GM12878 (cell line): Measurements from ENCODE around the gene ELOA. TPM values are rescaled to one million over a fixed set of nuclear protein-coding genes. Genes with fewer than 3 reads are reported as not detected.

ENCODE experiments used
- ATAC-seq: fragments of 200-7000 bp; cut with Tn5 transposase; 3 replicates; pipeline ENCODE4 v1.9.1; 2020; ENCODE audit warnings: mild to moderate bottlenecking, moderate library complexity
- BruUV-seq: library from RNA; stranded (reverse); fragments of 400-500 nt; replicated peaks from 2 replicates; lab custom pipeline; 2021; lab: Mats Ljungman, UMichigan
- CTCF ChIA-PET: fragments of 300-600 bp; sonication (Branson Sonifier 250); formaldehyde crosslinking; extraction: SDS; loops from one replicate; lab custom pipeline; 2021; ENCODE audit warnings: inconsistent platforms; lab: Yijun Ruan, JAX
- POLR2A ChIA-PET: fragments of 350-600 bp; formaldehyde crosslinking; extraction: SDS; loops from one replicate; lab custom pipeline; 2021; ENCODE audit warnings: inconsistent platforms; lab: Charles Lee
- RAD21 ChIA-PET: fragments of 300-600 bp; sonication (Branson Sonifier 250); formaldehyde crosslinking; loops from one replicate; lab custom pipeline; 2023; ENCODE audit warnings: antibody characterized with exemption; ENCODE audit not compliant: unreplicated experiment; lab: Charles Lee
- SMC1A ChIA-PET: fragments of 300-600 bp; sonication (Branson Sonifier 250); formaldehyde crosslinking; loops from one replicate; lab custom pipeline; 2023; ENCODE audit not compliant: unreplicated experiment, uncharacterized antibody; lab: Charles Lee
- DNase-seq: peaks from one replicate; pipeline ENCODE4 v3.0.0-alpha.2; 2011; ENCODE audit warnings: low read depth, low spot score
- FAIRE-seq: peaks from 3 replicates; lab custom pipeline; 2011; peaks lifted over from hg19 to GRCh38; lab: Jason Lieb, UNC
- H2AFZ ChIP-seq: 2 replicates; pipeline ENCODE4 v1.6.0; 2011; ENCODE audit warnings: low read depth, low read length, control low read depth; ENCODE audit not compliant: control insufficient read depth
- H3K27ac ChIP-seq: 2 replicates; pipeline ENCODE4 v1.5.1; 2011; ENCODE audit warnings: control low read depth; ENCODE audit not compliant: control insufficient read depth, insufficient read depth
- H3K27me3 ChIP-seq, 2 experiments: replicated peaks in 1 of 2; 2 replicates each; pipeline versions ENCODE4 v1.6.0 to v1.6.1; 2011; ENCODE audit warnings: low read length in 1 of 2; ENCODE audit not compliant: control insufficient read depth in 2 of 2, insufficient read depth in 2 of 2
- H3K36me3 ChIP-seq, 2 experiments: 2 replicates each; pipeline ENCODE4 v1.5.1; 2011; ENCODE audit warnings: low read length in 1 of 2; ENCODE audit not compliant: control insufficient read depth in 2 of 2, insufficient read depth in 2 of 2
- H3K4me1 ChIP-seq: 2 replicates; pipeline ENCODE4 v1.6.1; 2011; ENCODE audit warnings: mild to moderate bottlenecking, low read length, moderate library complexity, mixed read lengths; ENCODE audit not compliant: control insufficient read depth, insufficient read depth
- H3K4me2 ChIP-seq: 2 replicates; pipeline ENCODE4 v1.6.0; 2011; ENCODE audit warnings: control low read depth; ENCODE audit not compliant: control insufficient read depth, insufficient read depth
- H3K4me3 ChIP-seq: fragments of 200-600 bp; sonication (generic); 2 replicates; pipeline ENCODE4 v1.5.1; 2016
- H3K79me2 ChIP-seq: 2 replicates; pipeline ENCODE4 v1.6.0; 2011; ENCODE audit warnings: low read length; ENCODE audit not compliant: control insufficient read depth, insufficient read depth
- H3K9ac ChIP-seq: 2 replicates; pipeline ENCODE4 v1.8.0; 2011; ENCODE audit warnings: low read length, control low read depth, mixed read lengths; ENCODE audit not compliant: control insufficient read depth, insufficient read depth
- H3K9me3 ChIP-seq: replicated peaks from 3 replicates; pipeline ENCODE4 v1.5.1; 2011; ENCODE audit warnings: mild to moderate bottlenecking, low read length; ENCODE audit not compliant: control insufficient read depth, insufficient read depth
- H4K20me1 ChIP-seq: 2 replicates; pipeline ENCODE4 v1.6.0; 2011; ENCODE audit not compliant: control insufficient read depth, insufficient read depth
- BACH1 ChIP-seq: fragments of 450-650 bp; IDR thresholded peaks from 2 replicates; pipeline ENCODE4 v1.6.1; 2017; ENCODE audit warnings: mild to moderate bottlenecking, borderline replicate concordance
- BHLHE40 ChIP-seq, 2 experiments: fragments of 450-650 bp in 1 of 2; IDR thresholded peaks; 2 replicates each; pipeline ENCODE4 v1.6.1; 2011 to 2017; ENCODE audit warnings: low read depth in 2 of 2, borderline replicate concordance in 1 of 2, improper control_type of control experiment in 1 of 2, low read length in 1 of 2, mild to moderate bottlenecking in 1 of 2
- BMI1 ChIP-seq: fragments of 450-650 bp; IDR thresholded peaks from 2 replicates; pipeline ENCODE4 v1.6.1; 2016; ENCODE audit warnings: mild to moderate bottlenecking, moderate library complexity, borderline replicate concordance
- DPF2 ChIP-seq: fragments of 450-650 bp; IDR thresholded peaks from 2 replicates; pipeline ENCODE4 v1.6.1; 2017; ENCODE audit warnings: mild to moderate bottlenecking
- IRF4 ChIP-seq: IDR thresholded peaks from 2 replicates; pipeline ENCODE4 v1.6.1; 2011; ENCODE audit warnings: low read depth, low read length
- MXI1 ChIP-seq: fragments of 150-350 bp; IDR thresholded peaks from 2 replicates; pipeline ENCODE4 v1.6.1; 2011; ENCODE audit warnings: low read depth, mild to moderate bottlenecking, inconsistent platforms, low read length, improper control_type of control experiment
- NFXL1 ChIP-seq: fragments of 450-650 bp; IDR thresholded peaks from 2 replicates; pipeline ENCODE4 v1.6.1; 2017; ENCODE audit warnings: antibody characterized with exemption, mild to moderate bottlenecking, borderline replicate concordance
- NR2C1 ChIP-seq: fragments of 450-650 bp; IDR thresholded peaks from 2 replicates; pipeline ENCODE4 v1.6.1; 2017; ENCODE audit warnings: antibody characterized with exemption, mild to moderate bottlenecking, moderate library complexity
- PAX5 ChIP-seq: IDR thresholded peaks from 2 replicates; pipeline ENCODE4 v1.6.1; 2011; ENCODE audit warnings: low read depth, low read length, borderline replicate concordance
- YY1 ChIP-seq: IDR thresholded peaks from 2 replicates; pipeline ENCODE4 v1.6.1; 2011; ENCODE audit warnings: low read depth, mild to moderate bottlenecking, low read length
- ZNF217 ChIP-seq: fragments of 450-650 bp; IDR thresholded peaks from 2 replicates; pipeline ENCODE4 v1.6.1; 2017; ENCODE audit warnings: antibody characterized with exemption, mild to moderate bottlenecking
- WGBS: methylation state at CpG from one replicate; pipeline ENCODE4 v1.1.6; 2016; ENCODE audit warnings: low lambda C conversion rate; ENCODE audit not compliant: insufficient replicate concordance, insufficient coverage; ENCODE audit errors: missing lambda C conversion rate; 5-methylcytosine and 5-hydroxymethylcytosine counted together
- in situ Hi-C: fragments of 300-500 bp; cut with MboI; formaldehyde crosslinking; loops from 9 replicates; pipeline ENCODE4 v1.14.3; 2018; ENCODE audit warnings: mixed read lengths
- intact Hi-C: fragments of 100-400 bp; cut with micrococcal nuclease; formaldehyde crosslinking; loops from one replicate; pipeline ENCODE4 v1.14.2; 2022; ENCODE audit not compliant: unreplicated experiment
- polyA plus RNA-seq, 11 experiments: library from polyadenylated mRNA; depleted of rRNA in 4 of 11; unstranded in 6 of 11; stranded (reverse) in 5 of 11; fragments of >200 nt; fragmentation: Nextera tagmentation in 4 of 11; fragmentation: Illumina TruSeq in 1 of 11; extraction: Ambion mirVana in 4 of 11; extraction: Trizol in 1 of 11; gene quantifications; 1 replicate in 1 of 11; 2 replicates in 10 of 11; pipeline versions ENCODE4 v1.2.1 to v1.2.3, GENCODE V29; 2011 to 2016; ENCODE audit warnings: inconsistent platforms in 2 of 11, missing spikeins in 2 of 11, low read depth in 1 of 11
- total RNA-seq, 4 experiments: library from RNA; depleted of rRNA in 3 of 4; stranded (reverse); fragments of >200 nt in 3 of 4; fragmentation: Illumina TruSeq in 1 of 4; extraction: Trizol in 1 of 4; gene quantifications; 2 replicates each; pipeline versions ENCODE4 v1.2.1 to v1.2.3, GENCODE V29; 2013 to 2021
- TF ChIP-seq, protein P1 (sequence below): fragments of 450-650 bp; IDR thresholded peaks from 2 replicates; pipeline ENCODE4 v1.6.1; 2017; ENCODE audit warnings: mild to moderate bottlenecking, moderate library complexity
- TF ChIP-seq, protein P2 (sequence below): fragments of 450-650 bp; IDR thresholded peaks from 2 replicates; pipeline ENCODE4 v1.6.1; 2017; ENCODE audit warnings: antibody characterized with exemption, mild to moderate bottlenecking, moderate library complexity
- TF ChIP-seq, protein P3 (sequence below): fragments of 450-650 bp; IDR thresholded peaks from 2 replicates; pipeline ENCODE4 v1.6.1; 2016; ENCODE audit warnings: mild to moderate bottlenecking

Gene ELOA
- total and polyA plus RNA-seq, 10 of the 15 experiments (the other 5 are each of a cell fraction or from before 2014, with no cell fraction given): 20.1 to 63.6 (median 39.8) TPM

DNA sequence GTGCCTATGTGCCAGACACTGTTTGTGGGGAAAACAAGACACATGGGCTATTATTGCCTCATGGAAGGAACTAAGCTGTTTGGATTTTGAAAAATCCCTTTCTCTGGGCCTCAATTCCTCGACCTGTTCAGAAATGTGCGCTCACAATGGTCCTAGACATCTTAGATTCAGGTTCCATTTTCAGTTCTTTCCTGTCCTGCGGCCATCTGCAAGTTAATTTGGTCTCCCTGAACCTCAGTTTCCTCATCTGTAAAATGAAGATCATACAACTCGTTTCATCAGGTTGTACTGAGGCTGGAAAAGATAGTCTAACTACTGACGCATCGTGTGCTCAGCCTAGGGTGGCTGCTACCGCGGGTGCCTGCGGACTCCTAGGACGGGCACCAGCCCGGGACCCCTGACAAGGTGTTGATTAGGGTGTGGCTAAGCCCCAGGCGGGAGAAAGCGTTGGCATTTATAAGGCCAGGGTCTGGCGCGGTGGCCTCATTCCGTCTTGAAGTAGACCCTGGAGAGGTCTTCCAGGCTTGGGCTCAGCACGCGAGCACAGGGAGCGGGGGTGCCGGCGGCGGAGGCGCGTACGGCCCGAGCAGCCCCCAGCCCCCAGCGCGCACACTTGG lies 493 bp upstream of the ELOA start:
- ATAC-seq: peak; percentile 40
- H3K36me3 ChIP-seq: peaks cover 0 to 4% of the 10 kb centered on the region in 2 experiments; a peak in 1 of 4 replicates
- peaks cover 19% of the 10 kb centered on the region for H3K4me1 ChIP-seq
- peaks cover 46% of the 10 kb centered on the region for H3K79me2 ChIP-seq
- ChIA-PET CTCF (interaction anchor here (1.0 to 11.3 kb wide), 6 partner anchors 9 to 105 kb away, joined by 3 to 155 read pairs (median 4); partner anchors contain the start of gene RPL11), RAD21 (interaction anchor here (1.0 to 6.6 kb wide), 6 partner anchors 12 to 51 kb away, joined by 3 to 51 read pairs (median 4); partner anchors contain the start of gene RPL11), POLR2A (interaction anchor here (1.4 to 3.8 kb wide), 9 partner anchors 10 to 167 kb away, joined by 3 to 29 read pairs (median 7); partner anchors contain the start of gene RPL11), SMC1A (interaction anchor here (0.5 to 8.2 kb wide), 4 partner anchors 20 to 55 kb away, joined by 4 to 137 read pairs (median 8); partner anchors contain the start of gene RPL11)
- H3K27me3 ChIP-seq: no peaks in the 10 kb centered on the region
- TF ChIP-seq, protein P1, sequence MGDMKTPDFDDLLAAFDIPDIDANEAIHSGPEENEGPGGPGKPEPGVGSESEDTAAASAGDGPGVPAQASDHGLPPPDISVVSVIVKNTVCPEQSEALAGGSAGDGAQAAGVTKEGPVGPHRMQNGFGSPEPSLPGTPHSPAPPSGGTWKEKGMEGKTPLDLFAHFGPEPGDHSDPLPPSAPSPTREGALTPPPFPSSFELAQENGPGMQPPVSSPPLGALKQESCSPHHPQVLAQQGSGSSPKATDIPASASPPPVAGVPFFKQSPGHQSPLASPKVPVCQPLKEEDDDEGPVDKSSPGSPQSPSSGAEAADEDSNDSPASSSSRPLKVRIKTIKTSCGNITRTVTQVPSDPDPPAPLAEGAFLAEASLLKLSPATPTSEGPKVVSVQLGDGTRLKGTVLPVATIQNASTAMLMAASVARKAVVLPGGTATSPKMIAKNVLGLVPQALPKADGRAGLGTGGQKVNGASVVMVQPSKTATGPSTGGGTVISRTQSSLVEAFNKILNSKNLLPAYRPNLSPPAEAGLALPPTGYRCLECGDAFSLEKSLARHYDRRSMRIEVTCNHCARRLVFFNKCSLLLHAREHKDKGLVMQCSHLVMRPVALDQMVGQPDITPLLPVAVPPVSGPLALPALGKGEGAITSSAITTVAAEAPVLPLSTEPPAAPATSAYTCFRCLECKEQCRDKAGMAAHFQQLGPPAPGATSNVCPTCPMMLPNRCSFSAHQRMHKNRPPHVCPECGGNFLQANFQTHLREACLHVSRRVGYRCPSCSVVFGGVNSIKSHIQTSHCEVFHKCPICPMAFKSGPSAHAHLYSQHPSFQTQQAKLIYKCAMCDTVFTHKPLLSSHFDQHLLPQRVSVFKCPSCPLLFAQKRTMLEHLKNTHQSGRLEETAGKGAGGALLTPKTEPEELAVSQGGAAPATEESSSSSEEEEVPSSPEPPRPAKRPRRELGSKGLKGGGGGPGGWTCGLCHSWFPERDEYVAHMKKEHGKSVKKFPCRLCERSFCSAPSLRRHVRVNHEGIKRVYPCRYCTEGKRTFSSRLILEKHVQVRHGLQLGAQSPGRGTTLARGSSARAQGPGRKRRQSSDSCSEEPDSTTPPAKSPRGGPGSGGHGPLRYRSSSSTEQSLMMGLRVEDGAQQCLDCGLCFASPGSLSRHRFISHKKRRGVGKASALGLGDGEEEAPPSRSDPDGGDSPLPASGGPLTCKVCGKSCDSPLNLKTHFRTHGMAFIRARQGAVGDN: no peak; the same call in 1 of the 2 replicates
- TF ChIP-seq BACH1 (no peak; the same call in 1 of the 2 replicates), NR2C1 (0 out of 2 replicates have a peak, but pooled peaks have one; percentile 28), NFXL1 (0 out of 2 replicates have a peak, but pooled peaks have one; percentile 61), DPF2 (no peak), YY1 (no peak), ZNF217 (0 out of 2 replicates have a peak, but pooled peaks have one; percentile 20), BMI1 (no peak), IRF4 (no peak), PAX5 (0 out of 2 replicates have a peak, but pooled peaks have one; percentile 5), MXI1 (no peak), BHLHE40 (IDR thresholded peaks at IDR 0.05; ENCODE audit: borderline replicate concordance in 1 of 2, low read depth in 2 of 2, low read length in 1 of 2) (peak in 1 of 2 experiments; percentile 85; a peak in 1 of 4 replicates)
- TF ChIP-seq, protein P2, sequence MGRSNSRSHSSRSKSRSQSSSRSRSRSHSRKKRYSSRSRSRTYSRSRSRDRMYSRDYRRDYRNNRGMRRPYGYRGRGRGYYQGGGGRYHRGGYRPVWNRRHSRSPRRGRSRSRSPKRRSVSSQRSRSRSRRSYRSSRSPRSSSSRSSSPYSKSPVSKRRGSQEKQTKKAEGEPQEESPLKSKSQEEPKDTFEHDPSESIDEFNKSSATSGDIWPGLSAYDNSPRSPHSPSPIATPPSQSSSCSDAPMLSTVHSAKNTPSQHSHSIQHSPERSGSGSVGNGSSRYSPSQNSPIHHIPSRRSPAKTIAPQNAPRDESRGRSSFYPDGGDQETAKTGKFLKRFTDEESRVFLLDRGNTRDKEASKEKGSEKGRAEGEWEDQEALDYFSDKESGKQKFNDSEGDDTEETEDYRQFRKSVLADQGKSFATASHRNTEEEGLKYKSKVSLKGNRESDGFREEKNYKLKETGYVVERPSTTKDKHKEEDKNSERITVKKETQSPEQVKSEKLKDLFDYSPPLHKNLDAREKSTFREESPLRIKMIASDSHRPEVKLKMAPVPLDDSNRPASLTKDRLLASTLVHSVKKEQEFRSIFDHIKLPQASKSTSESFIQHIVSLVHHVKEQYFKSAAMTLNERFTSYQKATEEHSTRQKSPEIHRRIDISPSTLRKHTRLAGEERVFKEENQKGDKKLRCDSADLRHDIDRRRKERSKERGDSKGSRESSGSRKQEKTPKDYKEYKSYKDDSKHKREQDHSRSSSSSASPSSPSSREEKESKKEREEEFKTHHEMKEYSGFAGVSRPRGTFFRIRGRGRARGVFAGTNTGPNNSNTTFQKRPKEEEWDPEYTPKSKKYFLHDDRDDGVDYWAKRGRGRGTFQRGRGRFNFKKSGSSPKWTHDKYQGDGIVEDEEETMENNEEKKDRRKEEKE: peak; percentile 52; the same call in 1 of the 2 replicates
- TF ChIP-seq, protein P3, sequence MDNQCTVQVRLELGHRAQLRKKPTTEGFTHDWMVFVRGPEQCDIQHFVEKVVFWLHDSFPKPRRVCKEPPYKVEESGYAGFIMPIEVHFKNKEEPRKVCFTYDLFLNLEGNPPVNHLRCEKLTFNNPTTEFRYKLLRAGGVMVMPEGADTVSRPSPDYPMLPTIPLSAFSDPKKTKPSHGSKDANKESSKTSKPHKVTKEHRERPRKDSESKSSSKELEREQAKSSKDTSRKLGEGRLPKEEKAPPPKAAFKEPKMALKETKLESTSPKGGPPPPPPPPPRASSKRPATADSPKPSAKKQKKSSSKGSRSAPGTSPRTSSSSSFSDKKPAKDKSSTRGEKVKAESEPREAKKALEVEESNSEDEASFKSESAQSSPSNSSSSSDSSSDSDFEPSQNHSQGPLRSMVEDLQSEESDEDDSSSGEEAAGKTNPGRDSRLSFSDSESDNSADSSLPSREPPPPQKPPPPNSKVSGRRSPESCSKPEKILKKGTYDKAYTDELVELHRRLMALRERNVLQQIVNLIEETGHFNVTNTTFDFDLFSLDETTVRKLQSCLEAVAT: peak; percentile 82
- peak overlapping the region; percentile 68 for H2AFZ ChIP-seq
- H3K4me3 ChIP-seq: peak overlapping the region; percentile 84
- BruUV-seq: TSS peak; percentile 90
- peak; percentile 38 for FAIRE-seq
- DNase-seq: no peak
- H3K4me2 ChIP-seq: peak overlapping the region; percentile 82
- in situ Hi-C loops (no loop called here), intact Hi-C loops (no loop called here)
- H3K27ac ChIP-seq: peak overlapping the region; percentile 73
- H4K20me1 ChIP-seq: no peaks in the 10 kb centered on the region
- no peaks in the 10 kb centered on the region for H3K9me3 ChIP-seq
- 9% methylated on average over 28 of the region's 28 CpGs for WGBS
- peak overlapping the region; percentile 80 for H3K9ac ChIP-seq
